PC-3 (cell line): ENCODE results near the gene KMT2A. TPM values are rescaled to one million over a fixed set of nuclear protein-coding genes. Genes with fewer than 3 reads are reported as not detected.

Source experiments
- ATAC-seq: fragments of 200-7000 bp; cut with Tn5 transposase; 2 replicates; pipeline ENCODE4 v1.9.1; 2020; ENCODE audit warnings: mild to moderate bottlenecking, moderate library complexity
- BruUV-seq: library from RNA; stranded (reverse); fragments of 400-500 nt; replicated peaks from 2 replicates; lab custom pipeline; 2021; lab: Mats Ljungman, UMichigan
- CTCF ChIA-PET: fragments of 300-600 bp; sonication (Branson Sonifier 250); formaldehyde crosslinking; loops from one replicate; lab custom pipeline; 2022; ENCODE audit warnings: antibody characterized with exemption; lab: Charles Lee
- POLR2A ChIA-PET: fragments of 300-600 bp; sonication (Branson Sonifier 250); formaldehyde crosslinking; loops from one replicate; lab custom pipeline; 2022; ENCODE audit warnings: antibody characterized with exemption; ENCODE audit not compliant: unreplicated experiment; lab: Charles Lee
- DNase-seq: peaks from one replicate; pipeline ENCODE4 v3.0.0-alpha.2; 2015
- H2AFZ ChIP-seq: fragments of 300-600 bp; sonication (generic); 2 replicates; pipeline ENCODE4 v1.6.0; 2016; ENCODE audit warnings: antibody characterized with exemption, low read length
- H3F3A ChIP-seq: fragments of 300-600 bp; sonication (generic); one replicate; pipeline ENCODE4 v1.6.0; 2017; ENCODE audit warnings: antibody characterized with exemption, low read length, control low read depth, mild to moderate bottlenecking; ENCODE audit not compliant: unreplicated experiment
- H3K27ac ChIP-seq: fragments of 300-600 bp; sonication (generic); 2 replicates; pipeline ENCODE4 v1.5.1; 2016; ENCODE audit warnings: mild to moderate bottlenecking, low read length
- H3K27me3 ChIP-seq: fragments of 300-600 bp; sonication (generic); 2 replicates; pipeline ENCODE4 v1.6.1; 2016; ENCODE audit warnings: low read length, mixed read lengths
- H3K36me3 ChIP-seq: fragments of 300-600 bp; sonication (generic); 2 replicates; pipeline ENCODE4 v1.6.1; 2016; ENCODE audit warnings: low read depth, mixed run types, low read length, mixed read lengths
- H3K4me1 ChIP-seq: fragments of 300-600 bp; sonication (generic); 2 replicates; pipeline ENCODE4 v1.5.1; 2016; ENCODE audit warnings: low read length; ENCODE audit not compliant: insufficient read depth
- H3K4me2 ChIP-seq: fragments of 300-600 bp; sonication (generic); 2 replicates; pipeline ENCODE4 v1.6.0; 2016; ENCODE audit warnings: low read length
- H3K4me3 ChIP-seq: fragments of 300-600 bp; sonication (generic); 2 replicates; pipeline ENCODE4 v1.5.1; 2016; ENCODE audit warnings: mild to moderate bottlenecking, low read length, mixed read lengths
- H3K79me2 ChIP-seq: fragments of 300-600 bp; sonication (generic); 2 replicates; pipeline ENCODE4 v1.6.1; 2017; ENCODE audit warnings: low read length, mixed read lengths
- H3K9ac ChIP-seq: fragments of 300-600 bp; sonication (generic); 2 replicates; pipeline ENCODE4 v1.6.0; 2016; ENCODE audit warnings: mild to moderate bottlenecking, low read length
- H3K9me2 ChIP-seq: fragments of 300-600 bp; sonication (generic); replicated peaks from 2 replicates; pipeline ENCODE4 v1.6.1; 2016; ENCODE audit warnings: mixed run types, low read length, mixed read lengths
- H3K9me3 ChIP-seq: fragments of 300-600 bp; sonication (generic); 2 replicates; pipeline ENCODE4 v1.6.1; 2016; ENCODE audit warnings: low read length, mixed read lengths
- H4K20me1 ChIP-seq: fragments of 300-600 bp; sonication (generic); 2 replicates; pipeline ENCODE4 v1.6.1; 2016; ENCODE audit warnings: low read length, mixed read lengths
- CTCF ChIP-seq: fragments of 300-600 bp; sonication (generic); conservative IDR thresholded peaks from 2 replicates; pipeline ENCODE4 v1.5.1; 2017; ENCODE audit warnings: antibody characterized with exemption, low read depth, mild to moderate bottlenecking, low read length
- EZH2 ChIP-seq: fragments of 300-600 bp; sonication (generic); IDR thresholded peaks from one replicate; pipeline ENCODE4 v1.6.1; 2017; ENCODE audit warnings: antibody characterized with exemption, mild to moderate bottlenecking, low read length; ENCODE audit not compliant: unreplicated experiment
- EZH2phosphoT487 ChIP-seq: fragments of 300-600 bp; sonication (generic); IDR thresholded peaks from 2 replicates; pipeline ENCODE4 v1.6.1; 2018; ENCODE audit warnings: mild to moderate bottlenecking, antibody characterized with exemption, low read length, borderline replicate concordance
- intact Hi-C: fragments of 100-400 bp; cut with micrococcal nuclease; formaldehyde crosslinking; loops from 2 replicates; pipeline ENCODE4 v1.9.0; 2023
- total RNA-seq: library from RNA; depleted of rRNA; stranded (reverse); fragments of >200 nt; gene quantifications from 2 replicates; pipeline ENCODE4 v1.2.3, GENCODE V29; 2014

The KMT2A gene
- total RNA-seq, 1 experiment from 2014 or later = 35.3 TPM

DNA sequence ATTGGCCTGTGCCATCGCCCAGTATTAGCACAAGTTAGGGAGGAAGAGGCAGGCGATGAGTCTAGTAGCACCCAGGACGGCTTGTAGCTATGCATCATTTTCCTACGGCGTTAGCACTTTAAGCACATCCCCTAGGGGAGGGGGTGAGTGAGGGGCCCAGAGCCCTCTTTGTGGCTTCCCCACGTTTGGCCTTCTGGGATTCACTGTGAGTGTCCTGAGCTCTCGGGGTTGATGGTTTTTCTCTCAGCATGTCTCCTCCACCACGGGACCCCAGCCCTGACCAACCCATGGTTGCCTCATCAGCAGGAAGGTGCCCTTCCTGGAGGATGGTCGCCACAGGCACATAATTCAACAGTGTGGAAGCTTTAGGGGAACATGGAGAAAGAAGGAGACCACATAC is 99.0 kb downstream of the KMT2A start:
- no TSS peak for BruUV-seq
- POLR2A ChIA-PET = no interaction called here
- ATAC-seq = no peak

DNA sequence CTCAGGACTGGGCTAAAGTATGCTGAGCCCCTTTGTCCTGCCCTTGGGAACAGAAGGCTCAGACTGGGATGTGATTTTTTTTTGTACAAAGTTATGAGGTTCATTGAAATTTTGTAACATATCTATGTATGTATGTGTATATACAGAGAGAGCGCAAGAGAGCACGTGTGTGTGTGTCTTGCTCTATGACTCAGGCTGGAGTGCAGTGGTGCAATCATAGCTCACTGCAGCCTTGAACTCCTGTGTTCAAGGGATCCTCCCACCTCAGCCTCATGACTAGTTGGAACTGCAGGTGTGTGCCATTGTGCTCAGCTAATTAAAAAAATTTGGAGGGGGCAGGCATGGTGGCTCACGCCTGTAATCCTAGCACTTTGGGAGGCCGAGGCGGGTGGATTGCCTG is 100.4 kb downstream of the KMT2A start:
- H3K9ac ChIP-seq = no peak overlapping the region
- no peak overlapping the region for H3K4me2 ChIP-seq
- H3K4me3 ChIP-seq = no peak overlapping the region
- H3K27ac ChIP-seq = no peak overlapping the region
- H3F3A ChIP-seq = no peaks in the 10 kb centered on the region
- no peak overlapping the region for H2AFZ ChIP-seq
- ChIA-PET POLR2A (no interaction called here), CTCF (no interaction called here)
- H3K9me3 ChIP-seq = no peaks in the 10 kb centered on the region
- peaks cover 5% of the 10 kb centered on the region for H3K4me1 ChIP-seq
- H3K9me2 ChIP-seq = no peaks in the 10 kb centered on the region
- H3K79me2 ChIP-seq = peaks cover 8% of the 10 kb centered on the region; the same call in 1 of the 2 replicates
- TF ChIP-seq EZH2phosphoT487 (no peak), CTCF (no peak), EZH2 (no peak)
- BruUV-seq = no TSS peak
- no peak for ATAC-seq
- intact Hi-C loops = no loop called here
- H3K36me3 ChIP-seq = no peaks in the 10 kb centered on the region; the same call in 1 of the 2 replicates
- no peaks in the 10 kb centered on the region for H3K27me3 ChIP-seq
- no peaks in the 10 kb centered on the region for H4K20me1 ChIP-seq
- no peak for DNase-seq

More for the DNA sequence above, 99.0 kb downstream of the KMT2A start:
- H3K36me3 ChIP-seq = no peaks in the 10 kb centered on the region
- H3K4me2 ChIP-seq = no peak overlapping the region
- no peaks in the 10 kb centered on the region for H3K27me3 ChIP-seq
- intact Hi-C loops = no loop called here
- no peak overlapping the region for H3K27ac ChIP-seq
- no peak overlapping the region for H3K9ac ChIP-seq
- no peaks in the 10 kb centered on the region for H4K20me1 ChIP-seq
- H3K4me1 ChIP-seq = peaks cover 7% of the 10 kb centered on the region
- peaks cover 14% of the 10 kb centered on the region; the same call in 1 of the 2 replicates for H3K79me2 ChIP-seq
- H2AFZ ChIP-seq = no peak overlapping the region
- H3K9me3 ChIP-seq = no peaks in the 10 kb centered on the region
- DNase-seq = no peak
- no peak for TF ChIP-seq EZH2
- TF ChIP-seq CTCF = no peak
- TF ChIP-seq EZH2phosphoT487 = no peak
- CTCF ChIA-PET = no interaction called here
- H3K4me3 ChIP-seq = no peak overlapping the region
- H3K9me2 ChIP-seq = no peaks in the 10 kb centered on the region
- no peaks in the 10 kb centered on the region for H3F3A ChIP-seq

- no peaks in the 10 kb centered on the region for H3F3A ChIP-seq
- no peak overlapping the region for H2AFZ ChIP-seq
- ATAC-seq = no peak
- intact Hi-C loops = no loop called here
- POLR2A ChIA-PET = no interaction called here
- H3K9ac ChIP-seq = no peak overlapping the region
- no peaks in the 10 kb centered on the region for H3K27me3 ChIP-seq
- 0 out of 2 replicates have a peak, but pooled peaks cover under 1% of the 10 kb centered on the region for H3K79me2 ChIP-seq
- BruUV-seq = no TSS peak
- no peaks in the 10 kb centered on the region for H4K20me1 ChIP-seq
- H3K9me2 ChIP-seq = no peaks in the 10 kb centered on the region
- DNase-seq = no peak
- H3K27ac ChIP-seq = no peak overlapping the region
- TF ChIP-seq EZH2phosphoT487 = no peak
- TF ChIP-seq CTCF = no peak
- no peak for TF ChIP-seq EZH2
- no peaks in the 10 kb centered on the region for H3K4me1 ChIP-seq
- CTCF ChIA-PET = no interaction called here
- no peak overlapping the region for H3K4me3 ChIP-seq
- no peak overlapping the region for H3K4me2 ChIP-seq
- no peaks in the 10 kb centered on the region for H3K9me3 ChIP-seq
- no peaks in the 10 kb centered on the region; the same call in 1 of the 2 replicates for H3K36me3 ChIP-seq
These were observed 101.2 kb downstream of the KMT2A start for GRCh38 chr11:118537409-118537980.
